ENCODE measurements around the gene TMEM121B. TPM values are rescaled to one million over a fixed set of nuclear protein-coding genes. Genes with fewer than 3 reads are reported as not detected.

Gene TMEM121B
- polyA plus RNA-seq, 1 donor (not counting 4 experiments of a cell fraction or from before 2014, with no cell fraction given): not detected

GRCh38 chr22:17120281-17120680 is 879 bp downstream of the TMEM121B start:
- H3K4me3 ChIP-seq (ENCODE audit: control insufficient read depth in 2 of 3, extremely low read depth in 1 of 3, insufficient read depth in 2 of 3, low read depth in 1 of 3, low read length in 3 of 3): no peak overlapping the region

GRCh38 chr22:17119481-17120202 is 1.5 kb downstream of the TMEM121B start:
- H3K9me1 ChIP-seq (ENCODE audit: control insufficient read depth, extremely low read depth, insufficient read depth, low read length): no peaks in the 10 kb centered on the region
- dilution Hi-C loops (cut with MboI; ENCODE audit: extremely low pct_ligation_motif_present, low sequenced_read_pairs): no loop called here
- no peak for FAIRE-seq
- H3K27ac ChIP-seq (ENCODE audit: control insufficient read depth, insufficient read depth, low read length): no peak overlapping the region
- peaks cover 49% of the 10 kb centered on the region for H3K27me3 ChIP-seq (ENCODE audit: control insufficient read depth, extremely low read depth, insufficient read depth, low read length)
- no peak overlapping the region for H3K9ac ChIP-seq (ENCODE audit: control insufficient read depth, extremely low read depth, insufficient read depth, low read length)
- TF ChIP-seq EZH2 (IDR thresholded peaks at IDR 0.05; ENCODE audit: low read length) (no peak), CTCF (optimal IDR thresholded peaks at IDR 0.05 in 1 of 3, IDR thresholded peaks at IDR 0.05 in 1 of 3, conservative IDR thresholded peaks at IDR 0.05 in 1 of 3; ENCODE audit: extremely low read depth in 1 of 3, insufficient read depth in 2 of 3, low read length in 3 of 3) (peak in 2 of 3 experiments; percentile 30 to 35)
- no peaks in the 10 kb centered on the region for H4K20me1 ChIP-seq (ENCODE audit: control insufficient read depth, extremely low read depth, insufficient read depth, low read length)
- DNase-seq (ENCODE audit: low read depth, low spot score): no peak
- H3K79me2 ChIP-seq (ENCODE audit: control insufficient read depth, insufficient read depth, low read length): no peaks in the 10 kb centered on the region
- no peak overlapping the region for H3K4me2 ChIP-seq (ENCODE audit: control insufficient read depth, extremely low read depth, insufficient read depth, low read depth, low read length)
- H3K4me1 ChIP-seq (ENCODE audit: control insufficient read depth, extremely low read depth, insufficient read depth, low read length): no peaks in the 10 kb centered on the region
- H3K4me3 ChIP-seq (ENCODE audit: control insufficient read depth in 2 of 3, extremely low read depth in 1 of 3, insufficient read depth in 2 of 3, low read depth in 1 of 3, low read length in 3 of 3): no peak overlapping the region
- H3K36me3 ChIP-seq (ENCODE audit: control insufficient read depth in 2 of 2, extremely low read depth in 1 of 2, insufficient read depth in 2 of 2, low read length in 2 of 2): no peaks in the 10 kb centered on the region
- H3K9me3 ChIP-seq (ENCODE audit: control insufficient read depth, low read depth, low read length): no peaks in the 10 kb centered on the region
- H2AFZ ChIP-seq (ENCODE audit: control insufficient read depth, low read length): no peak overlapping the region

More at GRCh38 chr22:17120281-17120680, 879 bp downstream of the TMEM121B start:
- no peaks in the 10 kb centered on the region for H3K4me1 ChIP-seq (ENCODE audit: control insufficient read depth, extremely low read depth, insufficient read depth, low read length)
- H3K9me1 ChIP-seq (ENCODE audit: control insufficient read depth, extremely low read depth, insufficient read depth, low read length): no peaks in the 10 kb centered on the region
- no peak for FAIRE-seq
- H2AFZ ChIP-seq (ENCODE audit: control insufficient read depth, low read length): no peak overlapping the region
- H3K27me3 ChIP-seq (ENCODE audit: control insufficient read depth, extremely low read depth, insufficient read depth, low read length): peaks cover 49% of the 10 kb centered on the region
- no peaks in the 10 kb centered on the region for H3K36me3 ChIP-seq (ENCODE audit: control insufficient read depth in 2 of 2, extremely low read depth in 1 of 2, insufficient read depth in 2 of 2, low read length in 2 of 2)
- DNase-seq (ENCODE audit: low read depth, low spot score): no peak
- no peaks in the 10 kb centered on the region for H3K79me2 ChIP-seq (ENCODE audit: control insufficient read depth, insufficient read depth, low read length)
- no peak overlapping the region for H3K27ac ChIP-seq (ENCODE audit: control insufficient read depth, insufficient read depth, low read length)
- H3K9ac ChIP-seq (ENCODE audit: control insufficient read depth, extremely low read depth, insufficient read depth, low read length): no peak overlapping the region
- no peaks in the 10 kb centered on the region for H3K9me3 ChIP-seq (ENCODE audit: control insufficient read depth, low read depth, low read length)
- dilution Hi-C loops (cut with MboI; ENCODE audit: extremely low pct_ligation_motif_present, low sequenced_read_pairs): no loop called here
- H3K4me2 ChIP-seq (ENCODE audit: control insufficient read depth, extremely low read depth, insufficient read depth, low read depth, low read length): no peak overlapping the region
- TF ChIP-seq EZH2 (IDR thresholded peaks at IDR 0.05; ENCODE audit: low read length): no peak
- no peak for TF ChIP-seq CTCF (optimal IDR thresholded peaks at IDR 0.05 in 1 of 3, IDR thresholded peaks at IDR 0.05 in 1 of 3, conservative IDR thresholded peaks at IDR 0.05 in 1 of 3; ENCODE audit: extremely low read depth in 1 of 3, insufficient read depth in 2 of 3, low read length in 3 of 3)
- no peaks in the 10 kb centered on the region for H4K20me1 ChIP-seq (ENCODE audit: control insufficient read depth, extremely low read depth, insufficient read depth, low read length)

Measured in keratinocyte (primary cell).